Measurements from ENCODE around the gene RETN. TPM values are rescaled to one million over a fixed set of nuclear protein-coding genes. Genes with fewer than 3 reads are reported as not detected.

RETN gene
- total RNA-seq, 4 donors from 2014 or later = not detected

GRCh38 chr19:7633698-7634097 is 35.2 kb upstream of the RETN start, which contains the start of gene PCP2:
Gene PCP2 (minus strand): TSS chr19:7633719. CDS start chr19:7633457, 262 bp downstream.
- peaks cover 38% of the 10 kb centered on the region for H3K27me3 ChIP-seq
- H3K27ac ChIP-seq = no peak within 1 kb of the TSS
- H3K36me3 ChIP-seq = peaks cover 0 to 13% of the 10 kb centered on the region in 2 donors
- ATAC-seq = no peak
- H3K4me1 ChIP-seq = peaks cover 0 to 33% (median 17%) of the 10 kb centered on the region in 3 donors
- WGBS, 2 donors (ENCODE audit: low coverage in 1 of 2) = 29 to 60% methylated on average over 1 of the region's 2 CpGs
- H3K4me3 ChIP-seq = no peak within 1 kb of the TSS
- no peaks in the 10 kb centered on the region for H3K9me3 ChIP-seq
- TF ChIP-seq EP300 (IDR thresholded peaks at IDR 0.05) (no peak), POLR2AphosphoS5 (IDR thresholded peaks at IDR 0.05) (no peak), POLR2A (IDR thresholded peaks at IDR 0.05) (no peak), CTCF (IDR thresholded peaks at IDR 0.05) (no peak)

GRCh38 chr19:7635670-7636069 is 33.2 kb upstream of the RETN start:
- H3K9me3 ChIP-seq = no peaks in the 10 kb centered on the region
- 23 to 47% methylated on average over 5 of the region's 6 CpGs for WGBS, 2 donors (ENCODE audit: low coverage in 1 of 2)
- no peak overlapping the region for H3K4me3 ChIP-seq
- TF ChIP-seq CTCF (IDR thresholded peaks at IDR 0.05) = no peak
- no peak for TF ChIP-seq POLR2AphosphoS5 (IDR thresholded peaks at IDR 0.05)
- no peak for TF ChIP-seq POLR2A (IDR thresholded peaks at IDR 0.05)
- peaks cover 56% of the 10 kb centered on the region for H3K27me3 ChIP-seq
- no peak overlapping the region for H3K27ac ChIP-seq
- peaks cover 0 to 13% of the 10 kb centered on the region in 2 donors for H3K36me3 ChIP-seq
- ATAC-seq = no peak
- H3K4me1 ChIP-seq = peaks cover 0 to 22% (median 9%) of the 10 kb centered on the region in 3 donors

- H3K4me1 ChIP-seq = peaks cover 0 to 16% (median 3%) of the 10 kb centered on the region in 3 donors
- peaks cover 62% of the 10 kb centered on the region for H3K27me3 ChIP-seq
- no peak for ATAC-seq
- peaks cover 0 to 13% of the 10 kb centered on the region in 2 donors for H3K36me3 ChIP-seq
- H3K4me3 ChIP-seq = peak overlapping the region in 1 of 2 donors; percentile 47
- 61 to 70% methylated on average over 2 to 5 of the region's 16 CpGs for WGBS, 2 donors (ENCODE audit: low coverage in 1 of 2)
- no peak for TF ChIP-seq EP300 (IDR thresholded peaks at IDR 0.05)
- no peak for TF ChIP-seq POLR2A (IDR thresholded peaks at IDR 0.05)
- TF ChIP-seq POLR2AphosphoS5 (IDR thresholded peaks at IDR 0.05) = no peak
- TF ChIP-seq CTCF (IDR thresholded peaks at IDR 0.05) = no peak
- no peaks in the 10 kb centered on the region for H3K9me3 ChIP-seq
- peak overlapping the region in 1 of 4 donors; percentile 65 for H3K27ac ChIP-seq
Observed at GRCh38 chr19:7636317-7636690, 32.5 kb upstream of the RETN start.

- TF ChIP-seq CTCF (IDR thresholded peaks at IDR 0.05) = no peak
- no peak for TF ChIP-seq POLR2A (IDR thresholded peaks at IDR 0.05)
- TF ChIP-seq POLR2AphosphoS5 (IDR thresholded peaks at IDR 0.05) = no peak
- no peak for TF ChIP-seq EP300 (IDR thresholded peaks at IDR 0.05)
- H3K9me3 ChIP-seq = no peaks in the 10 kb centered on the region
- H3K27me3 ChIP-seq = peaks cover 67% of the 10 kb centered on the region
- H3K36me3 ChIP-seq = peaks cover 0 to 12% of the 10 kb centered on the region in 2 donors
- H3K4me3 ChIP-seq = peak within 1 kb of the TSS in 1 of 2 donors; percentile 47
- H3K27ac ChIP-seq = peak within 1 kb of the TSS in 3 of 4 donors; percentile 35 to 65 (median 53)
- 0% methylated on average over 13 of the region's 61 CpGs; no CpG with 5 or more reads in 1 of the 2 donors for WGBS, 2 donors (ENCODE audit: low coverage in 1 of 2)
- ATAC-seq = no peak
- peaks cover 0 to 10% (median 3%) of the 10 kb centered on the region in 3 donors for H3K4me1 ChIP-seq
Observed at GRCh38 chr19:7636691-7637373, 32.0 kb upstream of the RETN start, which contains the start of gene STXBP2. Gene STXBP2 (plus strand): TSS chr19:7637110. CDS start chr19:7637150, 40 bp downstream.

All from gastroesophageal sphincter (tissue), 4 donors.